HFF-Myc (cell line): ENCODE measurements around the gene CDK19.
"Not testable (repeated sequence)": the region's sequence is repeated elsewhere in the genome, so short reads cannot be mapped to it uniquely, and the experiment has no call there.

Experiments used
- DNase-seq: peaks from one replicate; pipeline ENCODE4 v3.0.0-alpha.2; 2011; ENCODE audit warnings: low read depth; ENCODE audit errors: extremely low read depth
- H3K4me3 ChIP-seq: replicated peaks from 2 replicates; pipeline ENCODE4 v1.5.1; 2011; ENCODE audit warnings: low read depth, mild to moderate bottlenecking, control low read depth, low read length
- CTCF ChIP-seq: IDR thresholded peaks from 2 replicates; pipeline ENCODE4 v1.5.1; 2012; ENCODE audit warnings: mild to moderate bottlenecking, low read depth, low read length, control low read depth; ENCODE audit errors: missing control alignments

CDK19 gene

GRCh38 chr6:110744991-110745390, 70.3 kb downstream of the CDK19 start:
- no peak overlapping the region for H3K4me3 ChIP-seq
- DNase-seq: no peak
- no peak for TF ChIP-seq CTCF

- not testable (repeated sequence) for DNase-seq, H3K4me3 ChIP-seq
These were observed 72.7 kb downstream of the CDK19 start for GRCh38 chr6:110742552-110742951.

- no peak for TF ChIP-seq CTCF
- DNase-seq: no peak
- no peak overlapping the region for H3K4me3 ChIP-seq
These were observed 73.8 kb downstream of the CDK19 start for GRCh38 chr6:110741517-110741916.

- TF ChIP-seq CTCF: no peak
- DNase-seq: no peak
These were observed 76.3 kb downstream of the CDK19 start for GRCh38 chr6:110738899-110739365.

GRCh38 chr6:110735666-110736065, 79.6 kb downstream of the CDK19 start:
- DNase-seq: no peak
- no peak for TF ChIP-seq CTCF
- no peak overlapping the region for H3K4me3 ChIP-seq

More at GRCh38 chr6:110738899-110739365, 76.3 kb downstream of the CDK19 start:
- H3K4me3 ChIP-seq: no peak overlapping the region

GRCh38 chr6:110731898-110732297, 83.4 kb downstream of the CDK19 start:
- no peak overlapping the region for H3K4me3 ChIP-seq
- no peak for TF ChIP-seq CTCF
- no peak for DNase-seq

GRCh38 chr6:110731196-110731595, 84.1 kb downstream of the CDK19 start:
- no peak overlapping the region for H3K4me3 ChIP-seq
- TF ChIP-seq CTCF: no peak
- no peak for DNase-seq

- H3K4me3 ChIP-seq: no peak overlapping the region
- no peak for TF ChIP-seq CTCF
- DNase-seq: no peak
These were observed 86.8 kb downstream of the CDK19 start for GRCh38 chr6:110728501-110728900.
